ENCODE measurements around the gene INSR.

Gene INSR

GRCh38 chr19:7295912-7296536 is 1.8 kb upstream of the INSR start:
- DNase-seq = no peak

- peak; percentile 33 for DNase-seq
Observed at GRCh38 chr19:7294558-7295212, 471 bp upstream of the INSR start.

- DNase-seq = no peak
Observed at GRCh38 chr19:7292950-7293761, 1.1 kb downstream of the INSR start.

GRCh38 chr19:7292352-7292949 is 1.8 kb downstream of the INSR start:
- DNase-seq = no peak

GRCh38 chr19:7288977-7289376 is 5.2 kb downstream of the INSR start:
- no peak for DNase-seq

GRCh38 chr19:7288131-7288530 is 6.1 kb downstream of the INSR start:
- DNase-seq = no peak

- DNase-seq = no peak
Observed at GRCh38 chr19:7287722-7288121, 6.5 kb downstream of the INSR start.

GRCh38 chr19:7280940-7281666 is 13.1 kb downstream of the INSR start:
- no peak for DNase-seq

GRCh38 chr19:7272856-7273578 is 21.2 kb downstream of the INSR start:
- peak; percentile 31 for DNase-seq

- no peak for DNase-seq
Observed at GRCh38 chr19:7268705-7269098, 25.5 kb downstream of the INSR start.

- DNase-seq = no peak
Observed at GRCh38 chr19:7267792-7268704, 26.2 kb downstream of the INSR start.

- no peak for DNase-seq
Observed at GRCh38 chr19:7266832-7267231, 27.4 kb downstream of the INSR start.

GRCh38 chr19:7265963-7266362 is 28.3 kb downstream of the INSR start:
- no peak for DNase-seq

GRCh38 chr19:7264858-7265257 is 29.4 kb downstream of the INSR start:
- no peak for DNase-seq

GRCh38 chr19:7263521-7263920 is 30.7 kb downstream of the INSR start:
- DNase-seq = no peak

GRCh38 chr19:7263066-7263465 is 31.1 kb downstream of the INSR start:
- no peak for DNase-seq

- DNase-seq = no peak
Observed at GRCh38 chr19:7262470-7262869, 31.7 kb downstream of the INSR start.

- no peak for DNase-seq
Observed at GRCh38 chr19:7260161-7260560, 34.1 kb downstream of the INSR start.

- no peak for DNase-seq
Observed at GRCh38 chr19:7258840-7259395, 35.3 kb downstream of the INSR start.

GRCh38 chr19:7258041-7258839 is 36.0 kb downstream of the INSR start:
- DNase-seq = no peak
